Endodermal cell (in vitro differentiated cells): ENCODE data around the gene SMOC2. TPM values are rescaled to one million over a fixed set of nuclear protein-coding genes. Genes with fewer than 3 reads are reported as not detected.
A peak's percentile ranks its signal among the peaks of the same experiment; 100 is the strongest.

ENCODE experiments used
- DNase-seq: peaks from one replicate; pipeline ENCODE4 v3.0.0-alpha.2; 2017
- H3K27ac ChIP-seq: 2 replicates; pipeline ENCODE4 v1.5.1; 2013; ENCODE audit warnings: mild to moderate bottlenecking, low read depth, low read length, moderate library complexity
- H3K27me3 ChIP-seq: 2 replicates; pipeline ENCODE4 v1.6.1; 2013; ENCODE audit warnings: mild to moderate bottlenecking, low read length, moderate library complexity; ENCODE audit not compliant: insufficient read depth, control insufficient read depth, poor library complexity, severe bottlenecking
- H3K36me3 ChIP-seq: 2 replicates; pipeline ENCODE4 v1.7.0; 2013; ENCODE audit warnings: mild to moderate bottlenecking, low read length, moderate library complexity; ENCODE audit not compliant: control insufficient read depth, insufficient read depth
- H3K4me1 ChIP-seq: one replicate; pipeline ENCODE4 v1.7.0; 2013; ENCODE audit warnings: low read length; ENCODE audit not compliant: control insufficient read depth, insufficient read depth
- H3K4me3 ChIP-seq: 2 replicates; pipeline ENCODE4 v1.5.1; 2013; ENCODE audit warnings: mild to moderate bottlenecking, low read length, moderate library complexity
- H3K9ac ChIP-seq: 2 replicates; pipeline ENCODE4 v1.6.1; 2013; ENCODE audit warnings: mild to moderate bottlenecking, low read length, moderate library complexity; ENCODE audit not compliant: poor library complexity, severe bottlenecking; ENCODE audit errors: extremely low read depth
- H3K9me3 ChIP-seq: 2 replicates; pipeline ENCODE4 v1.6.1; 2013; ENCODE audit warnings: mild to moderate bottlenecking, low read length, moderate library complexity; ENCODE audit not compliant: control insufficient read depth
- H3K27ac Mint-ChIP-seq: 2 replicates; pipeline ENCODE4 v1.8.0; 2020; ENCODE audit warnings: mixed read lengths
- H3K27me3 Mint-ChIP-seq: 2 replicates; pipeline ENCODE4 v1.8.0; 2021; ENCODE audit warnings: mild to moderate bottlenecking, mixed read lengths; ENCODE audit not compliant: insufficient read depth
- H3K36me3 Mint-ChIP-seq: 2 replicates; pipeline ENCODE4 v1.8.0; 2020; ENCODE audit warnings: low read depth, mixed read lengths
- H3K4me1 Mint-ChIP-seq: 2 replicates; pipeline ENCODE4 v1.8.0; 2020; ENCODE audit warnings: mixed read lengths
- H3K4me3 Mint-ChIP-seq: 2 replicates; pipeline ENCODE4 v1.8.0; 2020; ENCODE audit warnings: mild to moderate bottlenecking, moderate library complexity, mixed read lengths
- H3K9me3 Mint-ChIP-seq: 2 replicates; pipeline ENCODE4 v1.8.0; 2020; ENCODE audit warnings: mild to moderate bottlenecking, mixed read lengths
- CTCF ChIP-seq: fragments of 200-600 bp; sonication (generic); conservative IDR thresholded peaks from 2 replicates; pipeline ENCODE4 v1.5.0; 2021; ENCODE audit warnings: antibody characterized with exemption, mild to moderate bottlenecking
- WGBS, 2 experiments: methylation state at CpG; one replicate each; pipeline versions ENCODE4 v1.1.5 to v1.1.7; 2013; ENCODE audit warnings: missing lambda C conversion rate in 2 of 2, mixed read lengths in 1 of 2; ENCODE audit not compliant: insufficient coverage in 1 of 2, insufficient read length in 1 of 2; 5-methylcytosine and 5-hydroxymethylcytosine counted together
- total RNA-seq, 2 donors: library from RNA; stranded (reverse); fragmentation: NEBNext Ultra II Directional in 1 of 2; extraction: Animal tissue kit (Norgen Biotek cat#: 25700) in 1 of 2; gene quantifications; 2 replicates in 1 of 2; 3 replicates in 1 of 2; pipeline ENCODE4 v1.2.1, GENCODE V29; 2021

Gene SMOC2
- total RNA-seq, 2 donors from 2014 or later = 0.20 TPM; not detected in 1

GRCh38 chr6:168407842-168408241, 33.1 kb upstream of the SMOC2 start:
- Histone ChIP-seq H3K9ac (no peak overlapping the region), H3K9me3 (no peaks in the 10 kb centered on the region), H3K4me3 (no peak overlapping the region), H3K4me1 (no peaks in the 10 kb centered on the region), H3K36me3 (no peaks in the 10 kb centered on the region), H3K27ac (no peak overlapping the region), H3K27me3 (no peaks in the 10 kb centered on the region)
- H3K4me1 Mint-ChIP-seq = no peaks in the 10 kb centered on the region
- peaks cover 3% of the 10 kb centered on the region for H3K27me3 Mint-ChIP-seq
- WGBS, 2 experiments = 84 to 87% methylated on average over 8 of the region's 8 CpGs
- no peaks in the 10 kb centered on the region for H3K36me3 Mint-ChIP-seq
- DNase-seq = peak; percentile 22
- no peaks in the 10 kb centered on the region for H3K9me3 Mint-ChIP-seq
- no peak overlapping the region for H3K27ac Mint-ChIP-seq
- H3K4me3 Mint-ChIP-seq = no peak overlapping the region
- TF ChIP-seq CTCF = no peak

GRCh38 chr6:168408504-168409136, 32.4 kb upstream of the SMOC2 start:
- Histone ChIP-seq H3K27me3 (no peaks in the 10 kb centered on the region), H3K4me1 (no peaks in the 10 kb centered on the region), H3K27ac (no peak overlapping the region), H3K9ac (no peak overlapping the region), H3K4me3 (no peak overlapping the region), H3K36me3 (no peaks in the 10 kb centered on the region), H3K9me3 (no peaks in the 10 kb centered on the region)
- DNase-seq = peak; percentile 25
- TF ChIP-seq CTCF = no peak
- Mint-ChIP-seq H3K9me3 (no peaks in the 10 kb centered on the region), H3K27me3 (no peaks in the 10 kb centered on the region), H3K36me3 (no peaks in the 10 kb centered on the region), H3K4me1 (no peaks in the 10 kb centered on the region), H3K27ac (no peak overlapping the region), H3K4me3 (no peak overlapping the region)
- WGBS, 2 experiments = 92 to 93% methylated on average over 12 to 13 of the region's 13 CpGs

- Histone ChIP-seq H3K27ac (no peak overlapping the region), H3K4me3 (no peak overlapping the region), H3K36me3 (no peaks in the 10 kb centered on the region), H3K9me3 (no peaks in the 10 kb centered on the region), H3K27me3 (no peaks in the 10 kb centered on the region), H3K4me1 (no peaks in the 10 kb centered on the region), H3K9ac (no peak overlapping the region)
- Mint-ChIP-seq H3K27ac (no peak overlapping the region), H3K9me3 (no peaks in the 10 kb centered on the region), H3K36me3 (no peaks in the 10 kb centered on the region), H3K4me3 (no peak overlapping the region), H3K27me3 (no peaks in the 10 kb centered on the region), H3K4me1 (no peaks in the 10 kb centered on the region)
- DNase-seq = peak; percentile 36
- TF ChIP-seq CTCF = no peak
- WGBS, 2 experiments = 93 to 97% methylated on average over 8 of the region's 8 CpGs
These were observed 30.9 kb upstream of the SMOC2 start for GRCh38 chr6:168410035-168410434.
